GM13977 (cell line): ENCODE data around the gene ZNF853.

ENCODE experiments used
- DNase-seq: peaks from one replicate; pipeline ENCODE4 v3.0.0; 2012; ENCODE audit warnings: low spot score
- CTCF ChIP-seq: IDR thresholded peaks from 2 replicates; pipeline ENCODE4 v1.5.1; 2012; ENCODE audit warnings: mild to moderate bottlenecking, control low read depth; ENCODE audit not compliant: insufficient read depth; ENCODE audit errors: extremely low read depth, missing control alignments
- in situ Hi-C: fragments of 300-500 bp; cut with MboI; formaldehyde crosslinking; loops from one replicate; pipeline ENCODE4 v1.12.0; 2022; ENCODE audit warnings: low sequenced_read_pairs, low pct_unique_long_range_greater_than_20kb, mixed read lengths, inconsistent platforms; ENCODE audit not compliant: unreplicated experiment

Gene ZNF853

GRCh38 chr7:6652446-6653011 is 37.1 kb downstream of the ZNF853 start:
- no peak for DNase-seq
- no peak for TF ChIP-seq CTCF
- in situ Hi-C loops, result no loop called here

- no peak for TF ChIP-seq CTCF
- no peak for DNase-seq
- in situ Hi-C loops, result no loop called here
These were observed 37.9 kb downstream of the ZNF853 start for GRCh38 chr7:6653071-6654003.

- DNase-seq, result no peak
- in situ Hi-C loops, result no loop called here
- TF ChIP-seq CTCF, result no peak
These were observed 38.9 kb downstream of the ZNF853 start for GRCh38 chr7:6654113-6654841.

- DNase-seq, result no peak
- in situ Hi-C loops, result no loop called here
These were observed 39.6 kb downstream of the ZNF853 start for GRCh38 chr7:6654842-6655610.

GRCh38 chr7:6655636-6656385 is 40.4 kb downstream of the ZNF853 start:
- TF ChIP-seq CTCF, result no peak
- in situ Hi-C loops, result no loop called here
- DNase-seq, result no peak

More at GRCh38 chr7:6654842-6655610, 39.6 kb downstream of the ZNF853 start:
- no peak for TF ChIP-seq CTCF

- in situ Hi-C loops, result no loop called here
- no peak for DNase-seq
- TF ChIP-seq CTCF, result no peak
These were observed 41.0 kb downstream of the ZNF853 start for GRCh38 chr7:6656413-6656812.
